Esophagus squamous epithelium (tissue), 5 donors: ENCODE data around the gene CNOT6. TPM values are rescaled to one million over a fixed set of nuclear protein-coding genes. Genes with fewer than 3 reads are reported as not detected.

ENCODE experiments used
- DNase-seq: peaks from one replicate; lab custom pipeline; 2025; lab: John Stamatoyannopoulos, UW
- H3K27ac ChIP-seq, 4 donors: fragments of 200-600 bp; sonication (generic); one replicate each; pipeline ENCODE4 v1.5.1; 2016 to 2019; ENCODE audit warnings: mild to moderate bottlenecking in 1 of 4
- H3K27me3 ChIP-seq, 4 donors: fragments of 200-600 bp; sonication (generic); 1 replicate in 3 of 4; 2 replicates in 1 of 4; pipeline versions ENCODE4 v1.5.1 to v1.6.0; 2017 to 2021; ENCODE audit warnings: antibody characterized with exemption in 1 of 4
- H3K36me3 ChIP-seq, 3 donors: fragments of 200-600 bp; sonication (generic); one replicate each; pipeline ENCODE4 v1.5.1; 2016 to 2019
- H3K4me1 ChIP-seq, 3 donors: fragments of 200-600 bp; sonication (generic); one replicate each; pipeline ENCODE4 v1.5.1; 2017 to 2019
- H3K4me3 ChIP-seq, 4 donors: fragments of 200-600 bp; sonication (generic); 1 replicate in 3 of 4; 2 replicates in 1 of 4; pipeline ENCODE4 v1.5.1; 2016 to 2019; ENCODE audit warnings: mild to moderate bottlenecking in 2 of 4, moderate library complexity in 1 of 4
- H3K9me3 ChIP-seq, 3 donors: fragments of 200-600 bp; sonication (generic); one replicate each; pipeline ENCODE4 v1.5.1; 2016 to 2019
- POLR2A ChIP-seq, 4 donors: fragments of 450-650 bp; IDR thresholded peaks; one replicate each; pipeline ENCODE4 v1.6.1; 2017; ENCODE audit warnings: antibody characterized with exemption in 4 of 4, mild to moderate bottlenecking in 4 of 4, moderate library complexity in 3 of 4
- WGBS, 2 donors: methylation state at CpG; one replicate each; pipeline ENCODE4 v1.1.5; 2018; 5-methylcytosine and 5-hydroxymethylcytosine counted together
- intact Hi-C: fragments of 100-400 bp; cut with DNase I; formaldehyde crosslinking; loops from one replicate; pipeline ENCODE4 v1.15.0; 2022
- total RNA-seq, 4 donors: library from RNA; depleted of rRNA; stranded (reverse); fragments of >200 nt; gene quantifications; one replicate each; pipeline ENCODE4 v1.1.0, GENCODE V29; 2016
- TF ChIP-seq, protein P1 (sequence below), 6 experiments: fragments of 450-650 bp in 4 of 6; fragments of 200-600 bp in 2 of 6; sonication (generic) in 2 of 6; IDR thresholded peaks; one replicate each; pipeline ENCODE4 v1.5.1; 2016 to 2019; ENCODE audit warnings: antibody characterized with exemption in 6 of 6, mild to moderate bottlenecking in 4 of 6, moderate library complexity in 4 of 6
- donor health status: DM: yes; HTN: yes; CAD: no.

The CNOT6 gene
- total RNA-seq, 4 donors from 2014 or later, result 11.8 to 27.5 (median 16.5) TPM

GRCh38 chr5:180521591-180521990 is 27.4 kb downstream of the CNOT6 start:
- Histone ChIP-seq H3K4me1 (peaks cover 0 to 49% (median 16%) of the 10 kb centered on the region in 3 donors), H3K36me3 (no peaks in the 10 kb centered on the region)

DNA sequence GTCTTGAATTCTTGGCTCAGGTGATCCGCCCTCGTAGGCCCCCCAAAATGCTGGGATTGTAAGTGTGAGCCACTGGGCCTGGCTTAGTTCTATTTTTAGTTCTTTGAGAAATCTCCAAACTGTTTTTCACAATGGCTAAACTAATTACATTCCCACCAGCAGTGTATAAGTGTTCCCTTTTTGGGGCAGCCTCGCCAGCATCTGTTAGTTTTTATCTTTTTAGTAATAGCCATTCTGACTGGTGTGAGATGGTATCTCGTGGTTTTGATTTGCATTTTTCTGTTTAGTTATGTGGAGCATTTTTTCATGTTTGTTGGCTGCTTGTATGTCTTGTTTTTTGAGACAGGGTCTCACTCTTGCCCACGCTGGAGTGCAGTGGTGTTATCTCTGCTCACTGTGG is 28.2 kb downstream of the CNOT6 start:
- Histone ChIP-seq H3K4me3 (no peak overlapping the region), H3K27me3 (no peaks in the 10 kb centered on the region), H3K4me1 (peaks cover 0 to 49% (median 16%) of the 10 kb centered on the region in 3 donors), H3K36me3 (no peaks in the 10 kb centered on the region), H3K27ac (no peak overlapping the region), H3K9me3 (no peaks in the 10 kb centered on the region)
- no peak for DNase-seq
- TF ChIP-seq POLR2A (IDR thresholded peaks at IDR 0.05), result no peak
- TF ChIP-seq, protein P1, sequence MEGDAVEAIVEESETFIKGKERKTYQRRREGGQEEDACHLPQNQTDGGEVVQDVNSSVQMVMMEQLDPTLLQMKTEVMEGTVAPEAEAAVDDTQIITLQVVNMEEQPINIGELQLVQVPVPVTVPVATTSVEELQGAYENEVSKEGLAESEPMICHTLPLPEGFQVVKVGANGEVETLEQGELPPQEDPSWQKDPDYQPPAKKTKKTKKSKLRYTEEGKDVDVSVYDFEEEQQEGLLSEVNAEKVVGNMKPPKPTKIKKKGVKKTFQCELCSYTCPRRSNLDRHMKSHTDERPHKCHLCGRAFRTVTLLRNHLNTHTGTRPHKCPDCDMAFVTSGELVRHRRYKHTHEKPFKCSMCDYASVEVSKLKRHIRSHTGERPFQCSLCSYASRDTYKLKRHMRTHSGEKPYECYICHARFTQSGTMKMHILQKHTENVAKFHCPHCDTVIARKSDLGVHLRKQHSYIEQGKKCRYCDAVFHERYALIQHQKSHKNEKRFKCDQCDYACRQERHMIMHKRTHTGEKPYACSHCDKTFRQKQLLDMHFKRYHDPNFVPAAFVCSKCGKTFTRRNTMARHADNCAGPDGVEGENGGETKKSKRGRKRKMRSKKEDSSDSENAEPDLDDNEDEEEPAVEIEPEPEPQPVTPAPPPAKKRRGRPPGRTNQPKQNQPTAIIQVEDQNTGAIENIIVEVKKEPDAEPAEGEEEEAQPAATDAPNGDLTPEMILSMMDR (IDR thresholded peaks at IDR 0.05), result no peak
- intact Hi-C loops, result no loop called here
- WGBS, 2 donors, result 78 to 84% methylated on average over 5 of the region's 5 CpGs

More at GRCh38 chr5:180521591-180521990, 27.4 kb downstream of the CNOT6 start:
- no peaks in the 10 kb centered on the region for H3K9me3 ChIP-seq
- 43 to 54% methylated on average over 1 of the region's 1 CpG for WGBS, 2 donors
- no peak overlapping the region for H3K27ac ChIP-seq
- TF ChIP-seq POLR2A (IDR thresholded peaks at IDR 0.05), result no peak
- TF ChIP-seq, protein P1 (IDR thresholded peaks at IDR 0.05), result no peak
- no peaks in the 10 kb centered on the region for H3K27me3 ChIP-seq
- no peak overlapping the region for H3K4me3 ChIP-seq
- intact Hi-C loops, result no loop called here
- DNase-seq, result no peak

DNA sequence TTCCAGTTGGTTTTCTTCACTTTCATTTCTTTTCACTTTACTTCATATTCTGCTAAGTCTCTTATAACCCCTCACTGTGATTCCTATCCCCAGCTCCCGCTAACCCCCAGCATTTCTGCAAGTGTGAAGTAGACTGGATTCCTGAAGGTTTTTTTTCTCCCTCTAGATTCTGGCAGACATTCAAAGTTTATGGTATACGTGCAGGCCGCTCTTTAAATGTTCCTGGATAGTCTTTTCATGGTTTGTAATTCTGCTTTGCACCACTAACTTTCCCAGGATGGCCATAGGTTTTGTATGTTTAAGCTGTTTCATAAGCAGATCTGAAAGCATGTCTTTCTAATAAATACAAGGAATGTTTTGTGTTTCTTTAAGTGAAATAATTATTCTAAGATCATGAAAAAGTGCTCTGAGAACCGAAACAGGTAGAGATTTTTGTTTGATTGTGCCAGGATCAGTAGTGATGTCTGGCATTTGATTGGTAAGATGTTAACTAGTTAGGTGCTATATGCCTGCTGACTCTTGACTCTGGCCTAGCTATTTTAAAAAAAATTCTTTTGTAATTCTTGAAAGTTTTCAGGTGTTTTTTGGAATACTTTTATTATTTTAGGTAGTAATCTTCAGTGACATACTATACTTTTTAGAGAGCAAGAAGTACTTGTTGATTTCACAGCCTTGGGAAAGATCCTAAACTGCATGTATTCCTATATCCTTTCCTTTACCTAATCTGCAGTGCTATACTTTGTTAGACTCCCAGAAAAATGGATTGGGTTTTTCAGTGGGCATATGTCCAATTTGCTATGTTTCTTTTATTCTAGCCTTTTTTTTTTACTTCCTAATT is 29.7 kb downstream of the CNOT6 start:
- 45 to 50% methylated on average over 4 of the region's 4 CpGs for WGBS, 2 donors
- Histone ChIP-seq H3K27ac (no peak overlapping the region), H3K27me3 (no peaks in the 10 kb centered on the region), H3K4me3 (no peak overlapping the region), H3K4me1 (peaks cover 0 to 44% (median 16%) of the 10 kb centered on the region in 3 donors), H3K36me3 (no peaks in the 10 kb centered on the region), H3K9me3 (no peaks in the 10 kb centered on the region)
- no peak for TF ChIP-seq POLR2A (IDR thresholded peaks at IDR 0.05)
- TF ChIP-seq, protein P1 (IDR thresholded peaks at IDR 0.05), result no peak
- intact Hi-C loops, result no loop called here
- DNase-seq, result no peak

- Histone ChIP-seq H3K36me3 (peaks cover 0 to 14% (median 0%) of the 10 kb centered on the region in 3 donors), H3K27ac (no peak overlapping the region), H3K27me3 (no peaks in the 10 kb centered on the region), H3K4me1 (peaks cover 0 to 44% (median 16%) of the 10 kb centered on the region in 3 donors), H3K4me3 (no peak overlapping the region), H3K9me3 (no peaks in the 10 kb centered on the region)
- WGBS, 2 donors, result 91 to 93% methylated on average over 4 of the region's 4 CpGs
- intact Hi-C loops, result no loop called here
- no peak for TF ChIP-seq POLR2A (IDR thresholded peaks at IDR 0.05)
- TF ChIP-seq, protein P1 (IDR thresholded peaks at IDR 0.05), result no peak
- no peak for DNase-seq
Measured at GRCh38 chr5:180525399-180525798, 31.2 kb downstream of the CNOT6 start.

- peaks cover 0 to 37% (median 16%) of the 10 kb centered on the region in 3 donors for H3K4me1 ChIP-seq
- no peak overlapping the region for H3K4me3 ChIP-seq
- DNase-seq, result no peak
- H3K27me3 ChIP-seq, result no peaks in the 10 kb centered on the region
- no peaks in the 10 kb centered on the region for H3K9me3 ChIP-seq
- TF ChIP-seq POLR2A (IDR thresholded peaks at IDR 0.05), result no peak
- TF ChIP-seq, protein P1 (IDR thresholded peaks at IDR 0.05), result no peak
- 79 to 84% methylated on average over 4 of the region's 4 CpGs for WGBS, 2 donors
- peaks cover 0 to 19% (median 0%) of the 10 kb centered on the region in 3 donors for H3K36me3 ChIP-seq
- no peak overlapping the region for H3K27ac ChIP-seq
- intact Hi-C loops, result no loop called here
Measured at GRCh38 chr5:180526269-180526668, 32.1 kb downstream of the CNOT6 start.
